Lower leg skin (tissue), 4 donors: ENCODE results near the gene SOX2. TPM values are rescaled to one million over a fixed set of nuclear protein-coding genes. Genes with fewer than 3 reads are reported as not detected.

Source experiments
- DNase-seq, 2 donors: peaks; one replicate each; pipeline ENCODE4 v3.0.0-alpha.2; 2019; ENCODE audit warnings: low spot score in 2 of 2
- H3K4me3 ChIP-seq: fragments of 200-600 bp; sonication (generic); 2 replicates; pipeline ENCODE4 v1.5.1; 2017; ENCODE audit warnings: mild to moderate bottlenecking, low read depth; ENCODE audit not compliant: poor library complexity, severe bottlenecking
- POLR2A ChIP-seq, 2 donors: fragments of 450-650 bp; IDR thresholded peaks; one replicate each; pipeline ENCODE4 v1.6.1; 2016 to 2017; ENCODE audit warnings: antibody characterized with exemption in 2 of 2, mild to moderate bottlenecking in 1 of 2, moderate library complexity in 1 of 2
- WGBS, 2 donors: methylation state at CpG; one replicate each; pipeline ENCODE4 v1.1.5; 2018; 5-methylcytosine and 5-hydroxymethylcytosine counted together
- intact Hi-C: fragments of 100-400 bp; cut with DNase I; formaldehyde crosslinking; loops from one replicate; pipeline ENCODE4 v1.15.0; 2023; ENCODE audit warnings: low total_unique reads
- total RNA-seq, 4 donors: library from RNA; depleted of rRNA; stranded (reverse); fragments of >200 nt; gene quantifications; one replicate each; pipeline ENCODE4 v1.1.0, GENCODE V29; 2016
- TF ChIP-seq, protein P1 (sequence below), 3 donors: fragments of 450-650 bp; IDR thresholded peaks; one replicate each; pipeline ENCODE4 v1.5.1; 2016; ENCODE audit warnings: antibody characterized with exemption in 3 of 3, mild to moderate bottlenecking in 3 of 3, moderate library complexity in 2 of 3

Gene SOX2
- total RNA-seq, 4 donors from 2014 or later, result 0.20 to 3.3 (median 1.1) TPM

GRCh38 chr3:181713676-181714612 is 2.2 kb downstream of the SOX2 start:
- TF ChIP-seq, protein P1, sequence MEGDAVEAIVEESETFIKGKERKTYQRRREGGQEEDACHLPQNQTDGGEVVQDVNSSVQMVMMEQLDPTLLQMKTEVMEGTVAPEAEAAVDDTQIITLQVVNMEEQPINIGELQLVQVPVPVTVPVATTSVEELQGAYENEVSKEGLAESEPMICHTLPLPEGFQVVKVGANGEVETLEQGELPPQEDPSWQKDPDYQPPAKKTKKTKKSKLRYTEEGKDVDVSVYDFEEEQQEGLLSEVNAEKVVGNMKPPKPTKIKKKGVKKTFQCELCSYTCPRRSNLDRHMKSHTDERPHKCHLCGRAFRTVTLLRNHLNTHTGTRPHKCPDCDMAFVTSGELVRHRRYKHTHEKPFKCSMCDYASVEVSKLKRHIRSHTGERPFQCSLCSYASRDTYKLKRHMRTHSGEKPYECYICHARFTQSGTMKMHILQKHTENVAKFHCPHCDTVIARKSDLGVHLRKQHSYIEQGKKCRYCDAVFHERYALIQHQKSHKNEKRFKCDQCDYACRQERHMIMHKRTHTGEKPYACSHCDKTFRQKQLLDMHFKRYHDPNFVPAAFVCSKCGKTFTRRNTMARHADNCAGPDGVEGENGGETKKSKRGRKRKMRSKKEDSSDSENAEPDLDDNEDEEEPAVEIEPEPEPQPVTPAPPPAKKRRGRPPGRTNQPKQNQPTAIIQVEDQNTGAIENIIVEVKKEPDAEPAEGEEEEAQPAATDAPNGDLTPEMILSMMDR (IDR thresholded peaks at IDR 0.05), result no peak
- no peak for TF ChIP-seq POLR2A (IDR thresholded peaks at IDR 0.05)
- 26 to 27% methylated on average over 13 of the region's 13 CpGs for WGBS, 2 donors
- no peak for DNase-seq
- intact Hi-C loops, result loop anchor here (5.0 kb wide), 1 partner anchor 548 kb away; no protein-coding TSS in a partner anchor
- H3K4me3 ChIP-seq, result no peak overlapping the region

- intact Hi-C loops, result no loop called here
- TF ChIP-seq, protein P1 (IDR thresholded peaks at IDR 0.05), result no peak
- TF ChIP-seq POLR2A (IDR thresholded peaks at IDR 0.05), result no peak
- 18% methylated on average over 15 of the region's 15 CpGs for WGBS, 2 donors
- H3K4me3 ChIP-seq, result no peak overlapping the region
- DNase-seq, result no peak
Measured at GRCh38 chr3:181715571-181716340, 4.0 kb downstream of the SOX2 start.

DNA sequence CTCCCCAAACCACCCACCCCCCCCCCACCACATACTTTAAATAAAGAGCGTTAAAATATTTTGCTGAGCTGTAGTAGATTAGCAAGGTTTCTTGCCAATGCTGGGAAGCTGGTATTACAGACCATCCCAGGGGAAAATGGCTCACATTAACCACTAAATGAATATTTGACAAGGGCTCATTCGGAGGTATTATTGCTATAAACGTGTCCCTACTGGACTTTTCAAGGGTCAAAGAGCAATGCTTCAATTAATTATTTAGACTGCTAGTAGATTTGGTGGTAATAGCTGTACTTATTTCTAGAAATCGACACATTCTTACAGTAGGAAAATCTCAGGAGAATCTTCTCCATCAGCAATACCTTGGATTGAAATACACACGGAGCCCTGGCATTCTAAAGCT is 5.2 kb downstream of the SOX2 start:
- 15 to 16% methylated on average over 5 of the region's 5 CpGs for WGBS, 2 donors
- TF ChIP-seq, protein P1 (IDR thresholded peaks at IDR 0.05), result no peak
- no peak for TF ChIP-seq POLR2A (IDR thresholded peaks at IDR 0.05)
- H3K4me3 ChIP-seq, result no peak overlapping the region
- intact Hi-C loops, result no loop called here
- no peak for DNase-seq

DNA sequence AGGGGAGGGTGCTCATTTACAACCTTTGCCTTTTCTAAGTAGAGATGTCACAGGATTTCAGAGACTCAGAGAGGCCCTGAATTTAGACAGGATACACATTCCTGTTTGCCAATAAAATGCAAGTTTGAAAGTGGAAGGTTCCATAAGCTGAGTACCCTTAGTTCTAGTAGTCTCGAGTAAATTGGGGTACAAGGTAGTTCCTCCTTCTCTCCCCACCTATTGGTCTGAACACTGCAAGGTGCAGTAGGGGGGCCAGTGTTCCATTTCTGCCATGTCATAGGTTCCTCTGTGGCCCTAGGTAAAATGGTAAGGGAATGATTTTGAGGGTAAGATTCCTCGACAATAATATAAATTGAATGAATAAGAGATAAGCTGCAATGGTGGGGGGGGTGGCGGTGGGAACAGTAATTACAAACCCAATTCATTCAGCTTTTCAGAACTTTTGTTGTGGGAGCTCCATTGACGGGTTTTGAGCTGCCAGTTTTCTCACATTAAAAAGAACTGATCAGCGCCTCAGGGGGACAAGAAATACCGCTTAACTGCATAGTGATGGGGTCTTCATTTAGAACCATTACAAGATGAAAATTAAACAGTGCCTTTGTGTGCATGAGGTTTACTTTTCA is 5.9 kb downstream of the SOX2 start:
- DNase-seq, result no peak
- intact Hi-C loops, result no loop called here
- WGBS, 2 donors, result 23 to 37% methylated on average over 6 of the region's 6 CpGs
- H3K4me3 ChIP-seq, result no peak overlapping the region
- no peak for TF ChIP-seq POLR2A (IDR thresholded peaks at IDR 0.05)
- TF ChIP-seq, protein P1 (IDR thresholded peaks at IDR 0.05), result no peak

- H3K4me3 ChIP-seq, result no peak overlapping the region
- intact Hi-C loops, result no loop called here
- DNase-seq, result no peak
- no peak for TF ChIP-seq POLR2A (IDR thresholded peaks at IDR 0.05)
- 46 to 54% methylated on average over 3 of the region's 3 CpGs for WGBS, 2 donors
Measured at GRCh38 chr3:181718369-181718768, 6.6 kb downstream of the SOX2 start.
